OCI-LY1 (cell line): Measurements from ENCODE around the gene FAM219B.
"Not testable (repeated sequence)": the region's sequence is repeated elsewhere in the genome, so short reads cannot be mapped to it uniquely, and the experiment has no call there.

Experiments
- H2AFZ ChIP-seq: fragments of 200-600 bp; sonication (generic), shearing (Covaris generic); 2 replicates; pipeline ENCODE4 v1.6.0; 2014; ENCODE audit warnings: antibody characterized with exemption, mild to moderate bottlenecking, low read length
- H3F3A ChIP-seq: fragments of 200-600 bp; sonication (generic), shearing (Covaris generic); 2 replicates; pipeline ENCODE4 v1.6.0; 2014; ENCODE audit warnings: mild to moderate bottlenecking, antibody characterized with exemption, low read length, moderate library complexity; ENCODE audit not compliant: insufficient read depth
- H3K27ac ChIP-seq: fragments of 200-600 bp; sonication (generic); 2 replicates; pipeline ENCODE4 v1.5.1; 2014; ENCODE audit warnings: low read length, mixed run types, mild to moderate bottlenecking, low read depth; ENCODE audit not compliant: poor library complexity, severe bottlenecking
- H3K27me3 ChIP-seq: fragments of 200-600 bp; sonication (generic); 2 replicates; pipeline ENCODE4 v1.6.0; 2014; ENCODE audit warnings: antibody characterized with exemption, mild to moderate bottlenecking, low read length, moderate library complexity; ENCODE audit not compliant: insufficient read depth
- H3K36me3 ChIP-seq: fragments of 200-600 bp; sonication (generic); 2 replicates; pipeline ENCODE4 v1.6.1; 2014; ENCODE audit warnings: mild to moderate bottlenecking, antibody characterized with exemption, low read length, moderate library complexity, mixed read lengths; ENCODE audit not compliant: insufficient read depth
- H3K4me1 ChIP-seq: fragments of 200-600 bp; sonication (generic); 2 replicates; pipeline ENCODE4 v1.5.1; 2014; ENCODE audit warnings: mild to moderate bottlenecking, low read length, moderate library complexity; ENCODE audit not compliant: insufficient read depth, severe bottlenecking
- H3K4me2 ChIP-seq: fragments of 200-600 bp; sonication (generic), shearing (Covaris generic); 2 replicates; pipeline ENCODE4 v1.6.1; 2014; ENCODE audit warnings: low read length
- H3K4me3 ChIP-seq: fragments of 200-600 bp; sonication (generic); 2 replicates; pipeline ENCODE4 v1.5.1; 2014; ENCODE audit warnings: low read length, low read depth, mild to moderate bottlenecking, mixed read lengths; ENCODE audit not compliant: poor library complexity, severe bottlenecking
- H3K79me2 ChIP-seq: fragments of 200-600 bp; shearing (Covaris generic); 2 replicates; pipeline ENCODE4 v1.6.1; 2016; ENCODE audit warnings: mixed run types, low read length, mixed read lengths; ENCODE audit not compliant: insufficient read depth
- H3K9ac ChIP-seq: fragments of 200-600 bp; sonication (generic), shearing (Covaris generic); 2 replicates; pipeline ENCODE4 v1.6.1; 2014; ENCODE audit warnings: mild to moderate bottlenecking, low read length, mixed read lengths
- H3K9me2 ChIP-seq: fragments of 200-600 bp; sonication (generic), shearing (Covaris generic); 2 replicates; pipeline ENCODE4 v1.6.1; 2014; ENCODE audit warnings: low read depth, mild to moderate bottlenecking, low read length, mixed read lengths
- H3K9me3 ChIP-seq: fragments of 200-600 bp; shearing (Covaris generic); 2 replicates; pipeline ENCODE4 v1.6.1; 2014; ENCODE audit warnings: low read length, mixed read lengths
- H4K20me1 ChIP-seq: fragments of 200-600 bp; sonication (generic), shearing (Covaris generic); 2 replicates; pipeline ENCODE4 v1.6.0; 2016; ENCODE audit warnings: mild to moderate bottlenecking, low read length; ENCODE audit not compliant: insufficient read depth
- CTCF ChIP-seq: fragments of 200-600 bp; sonication (generic), shearing (Covaris generic); IDR thresholded peaks from 2 replicates; pipeline ENCODE4 v1.5.1; 2017; ENCODE audit warnings: mild to moderate bottlenecking, antibody characterized with exemption, low read length, moderate library complexity, mixed read lengths
- EZH2 ChIP-seq: fragments of 200-600 bp; sonication (generic), shearing (Covaris generic); IDR thresholded peaks from 2 replicates; pipeline ENCODE4 v1.8.0; 2017; ENCODE audit warnings: borderline replicate concordance, mixed run types, mild to moderate bottlenecking, antibody characterized with exemption, low read length, moderate library complexity, mixed read lengths

The FAM219B gene

DNA sequence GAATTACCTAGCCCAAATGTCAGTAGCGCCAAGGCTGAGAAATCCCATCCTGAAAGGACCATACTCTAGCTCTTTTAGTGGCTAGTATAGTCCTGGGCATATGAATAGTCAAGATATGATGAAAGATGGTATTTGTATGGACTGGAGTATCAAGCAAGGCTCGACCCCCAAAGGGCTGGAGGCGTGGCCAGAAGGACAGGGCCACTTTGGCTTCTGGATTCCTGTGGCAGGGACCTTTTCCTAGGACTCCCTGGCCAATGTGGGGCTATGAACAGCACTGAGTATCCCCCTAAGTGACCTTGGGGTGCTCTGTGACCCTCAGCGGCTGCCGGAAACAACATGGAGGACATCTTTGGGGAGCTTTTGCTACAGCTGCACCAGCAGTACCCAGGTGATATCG lies 10.8 kb downstream of the FAM219B start:
- no peaks in the 10 kb centered on the region for H3F3A ChIP-seq
- no peak overlapping the region for H3K4me3 ChIP-seq
- H3K36me3 ChIP-seq, result peaks cover 74% of the 10 kb centered on the region
- no peak overlapping the region for H3K27ac ChIP-seq
- H3K4me1 ChIP-seq, result peaks cover 7% of the 10 kb centered on the region
- H2AFZ ChIP-seq, result no peak overlapping the region
- no peak overlapping the region for H3K9ac ChIP-seq
- H3K4me2 ChIP-seq, result no peak overlapping the region
- no peaks in the 10 kb centered on the region for H4K20me1 ChIP-seq
- H3K27me3 ChIP-seq, result no peaks in the 10 kb centered on the region
- H3K79me2 ChIP-seq, result no peaks in the 10 kb centered on the region
- no peaks in the 10 kb centered on the region for H3K9me3 ChIP-seq
- no peaks in the 10 kb centered on the region for H3K9me2 ChIP-seq
- TF ChIP-seq EZH2 (no peak), CTCF (no peak)

DNA sequence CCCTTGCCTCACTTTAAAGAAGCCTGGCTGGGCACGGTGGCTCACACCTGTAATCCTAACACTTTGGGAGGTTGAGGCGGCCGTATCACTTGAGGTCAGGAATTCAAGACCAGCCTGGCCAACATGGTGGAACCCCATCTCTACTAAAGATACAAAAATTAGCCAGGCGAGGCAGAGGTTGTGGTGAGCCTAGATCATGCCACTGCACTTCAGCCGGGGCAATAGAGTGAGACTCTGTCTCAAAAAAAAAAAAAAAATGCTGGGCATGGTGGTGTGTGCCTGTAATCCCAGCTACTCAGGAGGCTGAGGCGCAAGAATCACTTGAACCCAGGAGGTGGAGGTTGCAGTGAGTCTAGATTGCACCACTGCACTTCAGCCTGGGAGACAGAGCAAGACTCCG lies 12.3 kb downstream of the FAM219B start:
- Histone ChIP-seq H3K4me1 (peaks cover 16% of the 10 kb centered on the region), H3K36me3 (peaks cover 59% of the 10 kb centered on the region)
- H3F3A ChIP-seq, H3K27ac ChIP-seq, H3K9me2 ChIP-seq, H3K27me3 ChIP-seq, H3K4me2 ChIP-seq, H3K9me3 ChIP-seq, H2AFZ ChIP-seq, H3K79me2 ChIP-seq, H4K20me1 ChIP-seq, H3K9ac ChIP-seq, H3K4me3 ChIP-seq: not testable (repeated sequence)

DNA sequence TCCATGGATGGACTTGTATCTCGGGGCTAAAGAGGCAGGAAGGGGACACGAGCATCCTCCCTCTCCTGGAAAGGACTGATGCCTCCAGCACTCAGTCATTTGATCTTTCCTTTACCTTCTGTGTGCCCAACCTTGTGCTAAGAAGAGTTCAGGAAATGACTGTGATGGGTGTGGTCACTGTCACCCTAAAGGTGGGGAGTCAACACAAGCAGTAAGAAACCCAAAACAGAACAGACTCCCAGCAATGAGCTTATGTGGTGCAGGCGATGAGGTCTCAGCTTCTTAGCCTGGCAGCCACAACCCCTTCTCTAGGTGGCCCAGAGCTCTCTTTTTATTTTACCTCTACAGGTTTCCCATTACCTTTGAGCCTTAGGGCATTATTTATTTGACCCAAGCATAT lies 13.0 kb downstream of the FAM219B start:
- Histone ChIP-seq H3K4me2 (no peak overlapping the region), H3K4me3 (no peak overlapping the region), H2AFZ (no peak overlapping the region), H3K9me3 (no peaks in the 10 kb centered on the region), H3K27me3 (no peaks in the 10 kb centered on the region), H3K36me3 (peaks cover 52% of the 10 kb centered on the region), H3K79me2 (no peaks in the 10 kb centered on the region), H3K4me1 (peaks cover 18% of the 10 kb centered on the region), H3K9ac (no peak overlapping the region), H4K20me1 (no peaks in the 10 kb centered on the region), H3K9me2 (no peaks in the 10 kb centered on the region), H3F3A (no peaks in the 10 kb centered on the region), H3K27ac (no peak overlapping the region)
- TF ChIP-seq CTCF, result no peak
- no peak for TF ChIP-seq EZH2

DNA sequence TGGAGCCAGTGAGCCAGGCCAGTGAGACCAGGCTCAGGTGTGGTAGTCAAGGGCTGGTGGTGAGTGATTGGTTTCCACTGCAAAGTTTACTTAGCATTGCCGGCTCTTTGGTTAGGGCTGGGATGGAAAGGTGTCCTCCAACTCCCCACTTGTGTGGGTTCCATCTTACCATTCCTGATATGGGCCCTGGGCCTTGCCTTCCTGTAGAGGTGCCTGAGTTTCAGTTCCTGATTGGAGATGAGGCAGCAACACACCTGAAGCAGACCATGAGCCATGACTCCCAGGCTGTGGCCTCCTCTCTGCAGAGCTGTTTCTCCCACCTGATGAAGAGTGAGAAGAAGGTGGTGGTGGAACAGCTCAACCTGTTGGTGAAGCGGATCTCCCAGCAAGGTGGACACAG lies 13.7 kb downstream of the FAM219B start:
- Histone ChIP-seq H3K9ac (no peak overlapping the region), H3F3A (no peaks in the 10 kb centered on the region), H3K79me2 (no peaks in the 10 kb centered on the region), H4K20me1 (no peaks in the 10 kb centered on the region), H2AFZ (no peak overlapping the region), H3K36me3 (peaks cover 47% of the 10 kb centered on the region), H3K9me2 (no peaks in the 10 kb centered on the region), H3K9me3 (no peaks in the 10 kb centered on the region), H3K4me2 (no peak overlapping the region), H3K4me3 (no peak overlapping the region), H3K4me1 (peaks cover 18% of the 10 kb centered on the region), H3K27me3 (no peaks in the 10 kb centered on the region), H3K27ac (no peak overlapping the region)
- TF ChIP-seq CTCF (no peak), EZH2 (no peak)
